ENCODE data around the gene DOK3. TPM values are rescaled to one million over a fixed set of nuclear protein-coding genes. Genes with fewer than 3 reads are reported as not detected.

Gene DOK3
- 16.2 TPM for total RNA-seq

DNA sequence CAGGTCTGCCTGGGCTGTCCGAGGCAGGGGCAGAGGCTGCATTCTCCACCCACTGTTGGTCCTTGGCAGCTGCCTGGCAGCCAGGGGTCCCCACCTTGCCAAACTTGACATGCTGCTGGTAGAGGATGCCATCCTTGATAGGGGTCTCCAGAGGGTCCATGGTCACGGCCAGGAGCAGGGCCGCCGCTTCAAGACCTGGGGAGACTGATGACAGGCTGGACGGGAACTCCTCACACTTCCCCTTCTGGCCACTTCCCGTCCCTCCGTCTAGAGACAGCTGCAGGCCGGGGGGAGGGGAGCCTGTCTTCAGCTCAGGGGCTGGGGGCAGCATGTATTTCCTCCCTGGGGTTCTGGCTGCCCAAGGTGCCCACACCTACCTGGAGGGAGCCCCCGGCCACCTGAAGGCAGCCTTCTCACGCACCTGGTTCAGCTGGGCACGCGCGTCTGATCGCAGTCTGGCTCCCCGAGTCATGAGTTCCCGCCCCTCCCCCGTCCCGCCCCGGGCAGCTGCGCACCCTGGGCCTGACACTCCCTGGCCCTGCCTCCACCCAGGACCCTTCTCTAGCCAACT, at the start of gene DOK3:
Gene DOK3, minus strand, starts transcription at position 446 of the 571 bp plus-strand sequence. Its CDS starts 286 bp downstream, at position 160.
- intact Hi-C loops (cut with DNase I), result no loop called here
- peak; percentile 77 for ATAC-seq

DNA sequence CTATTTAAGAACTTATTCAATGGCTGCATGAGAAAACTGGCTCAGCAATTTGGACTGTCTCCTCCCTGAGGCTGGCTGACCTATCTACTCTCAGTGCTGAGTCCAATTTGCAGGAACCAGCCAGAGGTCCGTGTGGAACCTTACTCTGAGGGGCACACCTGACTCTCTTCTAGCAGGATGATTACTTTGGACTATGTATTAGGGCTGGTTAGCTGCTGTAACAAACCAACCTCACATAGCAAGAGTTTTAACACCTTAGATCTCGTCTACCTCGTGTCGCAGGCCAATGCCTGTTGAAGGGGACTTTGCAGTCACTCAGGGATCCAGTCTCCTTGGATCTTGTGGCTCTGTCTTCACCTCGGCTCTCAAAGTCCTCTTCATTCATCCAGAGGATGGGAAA, 48.2 kb upstream of the DOK3 start:
- no peak for ATAC-seq
- DNase-seq (ENCODE audit: low spot score), result no peak
- intact Hi-C loops (cut with DNase I), result no loop called here

More for the DNA sequence above, at the start of gene DOK3:
- no peak for DNase-seq (ENCODE audit: low spot score)

GRCh38 chr5:177557041-177557647, 47.5 kb upstream of the DOK3 start:
- ATAC-seq (no peak), DNase-seq (ENCODE audit: low spot score) (no peak)
- intact Hi-C loops (cut with DNase I), result no loop called here

- ATAC-seq, result no peak
- intact Hi-C loops (cut with DNase I), result no loop called here
Observed at GRCh38 chr5:177555665-177556064, 46.0 kb upstream of the DOK3 start.

GRCh38 chr5:177555228-177555627, 45.6 kb upstream of the DOK3 start:
- no peak for ATAC-seq
- intact Hi-C loops (cut with DNase I), result no loop called here
- no peak for DNase-seq (ENCODE audit: low spot score)

More at GRCh38 chr5:177555665-177556064, 46.0 kb upstream of the DOK3 start:
- no peak for DNase-seq (ENCODE audit: low spot score)

DNA sequence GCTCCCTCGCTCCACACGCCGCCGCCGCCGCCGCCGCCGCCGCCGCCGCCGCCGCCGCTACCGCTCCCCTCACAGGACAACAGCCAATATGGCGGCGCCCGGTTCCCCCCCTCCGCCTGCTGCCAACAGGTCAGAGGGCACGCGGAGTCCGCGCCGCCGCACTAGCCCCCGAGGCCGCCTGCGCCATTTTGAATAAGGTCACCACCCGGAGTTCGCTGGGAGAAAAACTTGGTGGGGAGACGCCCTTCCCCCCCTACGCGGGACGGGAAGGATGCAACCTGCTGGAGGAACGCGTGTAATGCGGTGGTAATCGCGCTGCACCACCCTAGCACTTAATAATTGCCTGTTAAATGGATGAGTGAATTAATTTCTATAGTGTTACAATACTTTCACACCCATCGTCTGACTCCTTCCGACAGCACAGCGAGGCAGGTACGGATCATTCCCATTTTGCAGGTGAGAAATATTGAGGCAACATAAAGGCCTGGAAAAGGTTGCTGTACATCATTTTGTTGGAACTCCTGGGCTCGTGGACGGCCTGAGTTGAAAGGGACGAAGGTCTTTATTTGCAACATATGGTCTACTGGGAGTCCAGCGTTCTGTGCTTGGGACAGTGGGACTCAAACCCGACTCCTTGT, 45.0 kb upstream of the DOK3 start, which contains the start of gene FAM193B:
Gene FAM193B, minus strand, starts transcription at position 90 of the 638 bp plus-strand sequence. CDS start 105 bp downstream, outside the sequence.
- DNase-seq (ENCODE audit: low spot score) (peak; percentile 96), ATAC-seq (peak; percentile 98)
- intact Hi-C loops (cut with DNase I), result no loop called here

DNA sequence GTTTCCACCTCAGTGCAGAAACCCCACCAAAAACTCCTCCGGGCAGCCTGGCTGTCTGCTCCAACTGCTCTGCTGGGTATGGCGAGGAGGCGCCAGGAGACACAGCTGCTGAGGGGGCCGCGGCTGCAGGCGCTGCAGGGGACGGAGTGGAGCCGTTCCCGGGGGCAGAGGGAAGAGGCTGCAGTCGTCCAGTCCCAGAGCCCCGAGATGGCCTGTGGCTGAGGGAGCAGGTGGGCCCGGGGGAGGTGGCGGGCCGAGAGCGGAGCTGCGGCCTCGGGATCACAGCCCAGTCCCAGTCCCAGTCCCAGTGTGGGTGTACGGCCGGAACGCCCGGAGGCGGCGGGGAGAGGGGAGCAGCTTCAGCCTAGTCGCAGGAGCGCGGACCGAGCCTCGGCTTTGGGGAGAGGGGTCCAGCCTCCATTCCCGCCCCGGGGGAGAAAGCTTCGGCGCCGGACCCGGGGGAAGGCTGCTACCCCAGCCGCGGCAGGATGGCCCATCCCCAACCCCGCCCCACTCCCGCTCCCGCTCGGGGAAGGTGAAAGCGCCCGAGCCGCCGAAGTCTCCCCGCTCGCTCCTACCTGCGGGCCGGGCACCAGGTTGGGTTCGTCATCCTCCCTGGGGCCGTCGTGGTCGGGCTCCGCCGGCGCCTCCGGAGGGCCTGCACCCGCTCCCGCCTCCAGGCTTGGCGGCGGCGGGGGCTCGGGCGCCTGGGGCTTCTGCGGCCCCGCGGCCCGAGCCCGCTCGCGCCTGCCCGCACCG, 44.2 kb upstream of the DOK3 start:
- ATAC-seq, result peak; percentile 53
- intact Hi-C loops (cut with DNase I), result no loop called here
- peak; percentile 80 for DNase-seq (ENCODE audit: low spot score)

DNA sequence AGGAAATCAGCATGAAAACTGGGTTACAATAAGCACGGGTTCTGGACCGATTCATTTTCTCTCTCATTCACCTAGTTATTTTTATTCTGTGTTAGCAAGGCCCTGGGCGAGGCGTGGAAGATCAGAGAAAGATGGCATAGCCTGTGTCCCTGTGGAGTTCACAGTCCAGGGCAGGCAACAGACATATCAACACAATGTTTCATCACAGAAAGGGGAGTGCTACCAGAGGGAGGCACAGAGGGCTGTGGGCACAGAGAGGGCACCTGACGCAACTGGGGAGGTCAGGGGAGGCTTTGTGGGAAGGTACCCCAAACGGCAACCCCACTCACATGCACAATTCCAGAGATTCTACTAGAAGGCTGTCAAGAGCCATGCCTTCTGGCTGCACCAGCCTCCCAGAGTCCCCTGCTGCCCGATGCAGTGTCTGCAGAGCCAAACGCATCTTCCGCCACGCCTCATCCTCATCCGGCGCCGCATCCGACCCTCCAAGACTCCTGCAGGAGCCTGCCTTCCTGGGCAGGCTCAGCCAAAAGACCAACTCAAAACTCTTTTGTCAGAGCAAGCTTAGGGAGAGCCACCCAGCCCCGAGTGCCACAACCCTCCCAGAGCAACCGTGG, 43.3 kb upstream of the DOK3 start:
- DNase-seq (ENCODE audit: low spot score) (no peak), ATAC-seq (no peak)
- intact Hi-C loops (cut with DNase I), result no loop called here

DNA sequence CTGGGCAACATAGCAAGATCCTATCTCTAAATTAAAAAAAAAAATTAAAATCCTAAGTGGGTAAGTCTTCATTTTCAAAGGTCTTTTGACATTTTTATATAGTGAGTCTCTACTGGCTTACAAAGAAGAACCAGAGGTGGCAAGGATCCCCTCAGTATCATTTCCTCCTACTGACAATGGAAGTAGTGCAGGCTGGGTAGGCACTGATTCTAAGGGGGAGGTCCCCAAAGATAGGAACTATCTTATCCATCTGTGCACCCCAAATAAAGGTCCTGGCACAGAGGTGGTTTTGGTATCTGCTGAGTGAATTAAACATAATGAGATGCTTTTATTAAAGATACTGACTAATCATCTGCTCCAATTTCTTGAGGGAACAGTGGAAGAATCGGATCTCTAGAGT, 40.5 kb upstream of the DOK3 start:
- intact Hi-C loops (cut with DNase I), result no loop called here
- no peak for DNase-seq (ENCODE audit: low spot score)
- no peak for ATAC-seq

GRCh38 chr5:177548495-177548894, 38.9 kb upstream of the DOK3 start:
- DNase-seq (ENCODE audit: low spot score) (no peak), ATAC-seq (no peak)
- intact Hi-C loops (cut with DNase I), result no loop called here

DNA sequence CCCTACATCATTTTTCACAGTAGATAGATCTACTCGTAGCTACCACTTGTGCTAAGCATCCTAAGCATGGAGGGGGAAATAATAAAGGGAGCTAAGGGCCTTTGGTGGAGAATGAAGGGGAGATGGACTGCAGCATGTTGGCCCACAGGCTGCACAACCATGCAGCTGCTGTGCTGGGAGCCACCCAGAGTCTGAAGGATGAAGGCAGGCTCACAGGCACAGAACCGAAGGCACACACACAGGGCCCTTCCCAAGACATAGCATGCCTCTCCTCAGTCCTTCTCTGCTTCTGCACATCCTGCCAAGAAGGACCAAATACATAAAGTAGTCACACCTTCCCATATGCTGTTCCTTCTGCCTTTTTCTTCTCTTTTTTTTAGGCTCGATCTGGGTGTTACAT, 38.1 kb upstream of the DOK3 start:
- DNase-seq (ENCODE audit: low spot score), result no peak
- intact Hi-C loops (cut with DNase I), result no loop called here
- ATAC-seq, result no peak

DNA sequence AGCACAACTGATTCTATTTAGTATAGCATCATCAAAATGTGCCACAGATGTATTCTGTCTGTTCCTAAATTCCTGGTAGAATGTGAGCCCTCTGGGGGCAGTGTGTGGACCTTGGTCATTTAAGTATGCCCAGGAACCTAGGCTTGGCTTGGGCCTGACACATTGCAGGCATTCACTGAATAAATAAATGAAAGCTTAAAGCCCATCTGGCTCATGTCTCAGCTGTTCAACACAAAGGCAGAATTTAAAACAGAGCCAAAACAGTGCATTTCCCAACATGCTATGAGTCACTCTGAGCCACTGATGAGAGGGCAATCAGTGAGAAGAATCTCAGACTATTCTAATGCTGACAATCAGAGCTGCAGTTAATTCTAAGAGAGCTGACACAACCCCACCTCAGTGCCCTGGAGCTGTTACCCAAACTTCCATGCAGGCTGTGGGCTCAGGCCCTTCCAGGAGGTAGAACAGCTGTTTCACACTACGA, 36.7 kb upstream of the DOK3 start:
- ATAC-seq (peak; percentile 92), DNase-seq (ENCODE audit: low spot score) (no peak)
- intact Hi-C loops (cut with DNase I), result no loop called here

GRCh38 chr5:177545487-177546257, 36.0 kb upstream of the DOK3 start:
- intact Hi-C loops (cut with DNase I), result no loop called here
- ATAC-seq, result peak; percentile 95
- DNase-seq (ENCODE audit: low spot score), result no peak

- ATAC-seq (no peak), DNase-seq (ENCODE audit: low spot score) (no peak)
- intact Hi-C loops (cut with DNase I), result no loop called here
Observed at GRCh38 chr5:177542816-177543465, 33.3 kb upstream of the DOK3 start.

DNA sequence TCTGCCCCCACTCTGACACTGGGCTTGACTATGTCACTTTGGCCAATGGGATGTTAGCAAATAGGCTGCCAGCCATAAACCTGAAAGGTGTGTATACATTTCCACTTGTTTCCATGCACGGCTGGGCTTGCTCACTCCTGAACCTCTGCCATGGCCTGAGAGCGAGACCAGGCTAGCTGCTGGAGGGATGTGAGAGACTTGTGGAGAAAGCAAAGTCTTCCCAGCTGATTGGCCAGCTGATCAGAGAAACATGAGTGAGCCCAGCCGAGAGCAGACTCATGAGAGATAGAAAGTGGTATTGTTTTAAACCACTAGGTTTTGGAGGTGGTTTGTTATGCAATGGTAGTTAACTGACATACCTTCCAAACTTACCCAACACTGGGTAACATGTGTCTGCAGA, 30.8 kb upstream of the DOK3 start:
- no peak for DNase-seq (ENCODE audit: low spot score)

GRCh38 chr5:177539411-177539810, 29.8 kb upstream of the DOK3 start:
- intact Hi-C loops (cut with DNase I), result no loop called here
- ATAC-seq (peak; percentile 85), DNase-seq (ENCODE audit: low spot score) (peak; percentile 28)

More for the DNA sequence above, 30.8 kb upstream of the DOK3 start:
- intact Hi-C loops (cut with DNase I), result no loop called here
- no peak for ATAC-seq

- peak; percentile 3 for ATAC-seq
- DNase-seq (ENCODE audit: low spot score), result no peak
- intact Hi-C loops (cut with DNase I), result no loop called here
Observed at GRCh38 chr5:177538876-177539275, 29.2 kb upstream of the DOK3 start.

Data from sciatic nerve (tissue), 2 donors.